Placental pericyte (primary cell): ENCODE results near the gene NTF3. TPM values are rescaled to one million over a fixed set of nuclear protein-coding genes. Genes with fewer than 3 reads are reported as not detected.

Experiments
- total RNA-seq: library from RNA; depleted of rRNA; stranded (reverse); fragments of >200 nt; gene quantifications from 2 replicates; pipeline ENCODE4 v1.2.3, GENCODE V29; 2012

The NTF3 gene
- total RNA-seq, result 2.6 and 10.5 TPM in 2 replicates

GRCh38 chr12:5432011-5432400 lies at the start of gene NTF3:
Gene NTF3 (plus strand): TSS chr12:5432108. CDS start chr12:5432325, 217 bp downstream.

